Liver (tissue), 9 donors: ENCODE results near the gene CDCP1. TPM values are rescaled to one million over a fixed set of nuclear protein-coding genes. Genes with fewer than 3 reads are reported as not detected.

Experiments
- DNase-seq: peaks from one replicate; pipeline ENCODE4 v3.0.0-alpha.2; 2017; ENCODE audit warnings: low spot score
- H3K27ac ChIP-seq, 2 donors: one replicate each; pipeline ENCODE4 v1.7.0; 2013; ENCODE audit warnings: inconsistent platforms in 2 of 2, low read length in 2 of 2, control low read depth in 1 of 2, low read depth in 1 of 2, mild to moderate bottlenecking in 1 of 2
- H3K27me3 ChIP-seq, 4 donors: one replicate each; pipeline versions ENCODE4 v1.6.1 to v1.7.0; 2013; ENCODE audit warnings: low read length in 3 of 4, inconsistent platforms in 1 of 4, mild to moderate bottlenecking in 1 of 4, moderate library complexity in 1 of 4; ENCODE audit not compliant: control insufficient read depth in 4 of 4, insufficient read depth in 4 of 4
- H3K36me3 ChIP-seq, 4 donors: one replicate each; pipeline versions ENCODE4 v1.6.1 to v1.7.0; 2013; ENCODE audit warnings: low read length in 3 of 4, mild to moderate bottlenecking in 3 of 4, low read depth in 1 of 4, moderate library complexity in 1 of 4; ENCODE audit not compliant: control insufficient read depth in 4 of 4, insufficient read depth in 3 of 4
- H3K4me1 ChIP-seq, 4 donors: one replicate each; pipeline versions ENCODE4 v1.6.1 to v1.7.0; 2013; ENCODE audit warnings: low read length in 3 of 4, mild to moderate bottlenecking in 3 of 4, moderate library complexity in 1 of 4; ENCODE audit not compliant: control insufficient read depth in 4 of 4, insufficient read depth in 4 of 4
- H3K4me3 ChIP-seq, 3 donors: one replicate each; pipeline versions ENCODE4 v1.6.1 to v1.7.0; 2013; ENCODE audit warnings: low read length in 3 of 3, control low read depth in 1 of 3, low read depth in 1 of 3, mild to moderate bottlenecking in 1 of 3
- H3K9ac ChIP-seq, 2 donors: one replicate each; pipeline ENCODE4 v1.7.0; 2013; ENCODE audit warnings: low read length in 2 of 2, mild to moderate bottlenecking in 2 of 2, moderate library complexity in 2 of 2, control low read depth in 1 of 2, low read depth in 1 of 2
- H3K9me3 ChIP-seq, 4 donors: one replicate each; pipeline versions ENCODE4 v1.6.1 to v1.7.0; 2013; ENCODE audit warnings: low read length in 3 of 4; ENCODE audit not compliant: control insufficient read depth in 4 of 4
- ATF3 ChIP-seq: IDR thresholded peaks from 2 replicates; pipeline ENCODE4 v1.6.1; 2016; ENCODE audit warnings: antibody characterized with exemption
- CTCF ChIP-seq: fragments of 150-350 bp; IDR thresholded peaks from 2 replicates; pipeline ENCODE4 v1.5.1; 2017; ENCODE audit warnings: improper control_type of control experiment, low read depth, low read length; ENCODE audit not compliant: missing input control
- EGR1 ChIP-seq, 2 donors: IDR thresholded peaks; 2 replicates each; pipeline ENCODE4 v1.6.1; 2016 to 2018; ENCODE audit warnings: antibody characterized with exemption in 2 of 2, low read depth in 2 of 2
- FOXA1 ChIP-seq: IDR thresholded peaks from 2 replicates; pipeline ENCODE4 v1.6.1; 2016; ENCODE audit warnings: antibody characterized with exemption
- FOXA2 ChIP-seq: IDR thresholded peaks from 2 replicates; pipeline ENCODE4 v1.6.1; 2016; ENCODE audit warnings: antibody characterized with exemption
- GABPA ChIP-seq, 2 donors: IDR thresholded peaks in 1 of 2; conservative IDR thresholded peaks in 1 of 2; 2 replicates each; pipeline ENCODE4 v1.6.1; 2016; ENCODE audit warnings: antibody characterized with exemption in 2 of 2, mild to moderate bottlenecking in 1 of 2, moderate library complexity in 1 of 2
- HNF4A ChIP-seq, 2 donors: conservative IDR thresholded peaks; 2 replicates each; pipeline ENCODE4 v1.6.1; 2016; ENCODE audit warnings: antibody characterized with exemption in 2 of 2, mild to moderate bottlenecking in 2 of 2
- HNF4G ChIP-seq: IDR thresholded peaks from 2 replicates; pipeline ENCODE4 v1.6.1; 2016; ENCODE audit warnings: antibody characterized with exemption
- JUND ChIP-seq, 2 donors: IDR thresholded peaks; 2 replicates each; pipeline ENCODE4 v1.6.1; 2016; ENCODE audit warnings: antibody characterized with exemption in 2 of 2
- MAX ChIP-seq: IDR thresholded peaks from 2 replicates; pipeline ENCODE4 v1.6.1; 2016; ENCODE audit warnings: antibody characterized with exemption
- NR2F2 ChIP-seq: IDR thresholded peaks from 2 replicates; pipeline ENCODE4 v1.6.1; 2016; ENCODE audit warnings: antibody characterized with exemption
- RAD21 ChIP-seq, 2 donors: IDR thresholded peaks; 2 replicates each; pipeline ENCODE4 v1.6.1; 2016; ENCODE audit warnings: antibody characterized with exemption in 2 of 2, mild to moderate bottlenecking in 2 of 2
- REST ChIP-seq: IDR thresholded peaks from 2 replicates; pipeline ENCODE4 v1.6.1; 2016; ENCODE audit warnings: antibody characterized with exemption, mild to moderate bottlenecking
- RXRA ChIP-seq, 2 donors: IDR thresholded peaks; 2 replicates each; pipeline ENCODE4 v1.6.1; 2017 to 2018; ENCODE audit warnings: antibody characterized with exemption in 2 of 2, mild to moderate bottlenecking in 1 of 2
- SP1 ChIP-seq: IDR thresholded peaks from 2 replicates; pipeline ENCODE4 v1.6.1; 2018; ENCODE audit warnings: antibody characterized with exemption, mild to moderate bottlenecking
- TAF1 ChIP-seq: conservative IDR thresholded peaks from 2 replicates; pipeline ENCODE4 v1.6.1; 2016; ENCODE audit warnings: antibody characterized with exemption, mild to moderate bottlenecking
- YY1 ChIP-seq: IDR thresholded peaks from 2 replicates; pipeline ENCODE4 v1.6.1; 2016; ENCODE audit warnings: antibody characterized with exemption, mild to moderate bottlenecking
- ZBTB33 ChIP-seq: IDR thresholded peaks from 2 replicates; pipeline ENCODE4 v1.6.1; 2016; ENCODE audit warnings: antibody characterized with exemption
- WGBS: extraction: QIAGEN DNeasy Blood & Tissue Kit; methylation state at CpG from one replicate; pipeline ENCODE4 v1.1.7; 2013; 5-methylcytosine and 5-hydroxymethylcytosine counted together
- polyA plus RNA-seq, 2 donors: library from polyadenylated mRNA; stranded (reverse) in 1 of 2; unstranded in 1 of 2; fragments of 200-250 nt in 1 of 2; fragments of >200 nt in 1 of 2; fragmentation: Nextera tagmentation in 1 of 2; extraction: Ambion mirVana in 1 of 2; gene quantifications; one replicate each; pipeline versions ENCODE4 v1.2.1 to v1.2.3, GENCODE V29; 2013 to 2015
- total RNA-seq, 2 donors: library from RNA; depleted of rRNA; stranded (reverse); fragments of >200 nt; gene quantifications; one replicate each; pipeline ENCODE4 v1.2.3, GENCODE V29; 2014
- donor health status: healthy.
- donor health status: healthy.
- donor health status: healthy.
- donor health status: healthy.
- donor health status: healthy.

CDCP1 gene
- total RNA-seq (under 1 TPM; 0.65 to 0.67 TPM), polyA plus RNA-seq (under 1 TPM; 0.22 to 0.25 TPM)

- Histone ChIP-seq H3K9ac (no peak within 1 kb of the TSS), H3K27ac (no peak within 1 kb of the TSS)
- no peak for DNase-seq
Observed at GRCh38 chr3:45145681-45146614, at the start of gene CDCP1. Gene CDCP1, minus strand, starts transcription at chr3:45146378. Its CDS starts 91 bp downstream, at chr3:45146287.

More at GRCh38 chr3:45145681-45146614, at the start of gene CDCP1:
- peaks cover 0 to 12% (median 10%) of the 10 kb centered on the region in 4 donors for H3K27me3 ChIP-seq
- H3K9me3 ChIP-seq: peaks cover 0 to 3% (median 3%) of the 10 kb centered on the region in 4 donors
- H3K4me1 ChIP-seq: peaks cover 7 to 13% (median 10%) of the 10 kb centered on the region in 4 donors
- WGBS: 3% methylated on average over 92 of the region's 92 CpGs
- no peaks in the 10 kb centered on the region for H3K36me3 ChIP-seq
- TF ChIP-seq FOXA1 (no peak), YY1 (no peak), FOXA2 (no peak), SP1 (no peak), NR2F2 (no peak), CTCF (no peak), TAF1 (no peak), RXRA (IDR thresholded peaks at IDR 0.05) (no peak), RAD21 (IDR thresholded peaks at IDR 0.05) (no peak), JUND (IDR thresholded peaks at IDR 0.05) (no peak), HNF4G (no peak), EGR1 (IDR thresholded peaks at IDR 0.05; ENCODE audit: low read depth in 2 of 2) (no peak), GABPA (IDR thresholded peaks at IDR 0.05 in 1 of 2, conservative IDR thresholded peaks at IDR 0.05 in 1 of 2) (no peak), HNF4A (conservative IDR thresholded peaks at IDR 0.05) (no peak), REST (no peak), ATF3 (no peak), ZBTB33 (no peak), MAX (no peak)
- peak within 1 kb of the TSS; percentile 32 to 37 (median 36) for H3K4me3 ChIP-seq
